ENCODE measurements around the gene GPLD1. TPM values are rescaled to one million over a fixed set of nuclear protein-coding genes. Genes with fewer than 3 reads are reported as not detected.
"Not testable (repeated sequence)": the region's sequence is repeated elsewhere in the genome, so short reads cannot be mapped to it uniquely, and the experiment has no call there.

GPLD1 gene
- total RNA-seq, 1 donor from 2014 or later = 2.3 TPM

GRCh38 chr6:24410622-24411021 is 78.8 kb downstream of the GPLD1 start:
- DNase-seq (ENCODE audit: low spot score) = no peak

- DNase-seq (ENCODE audit: low spot score) = no peak
Measured at GRCh38 chr6:24408719-24409410, 80.5 kb downstream of the GPLD1 start.

- no peak for DNase-seq (ENCODE audit: low spot score)
Measured at GRCh38 chr6:24405262-24405661, 84.1 kb downstream of the GPLD1 start.

- DNase-seq (ENCODE audit: low spot score) = no peak
Measured at GRCh38 chr6:24403501-24403824, 85.9 kb downstream of the GPLD1 start.

GRCh38 chr6:24402697-24403500 is 86.5 kb downstream of the GPLD1 start, which contains the start of gene MRS2:
MRS2 (plus strand) TSS chr6:24402936; CDS start chr6:24403047, 111 bp downstream.
- DNase-seq (ENCODE audit: low spot score) = peak; percentile 92

GRCh38 chr6:24401458-24401857 is 87.9 kb downstream of the GPLD1 start:
- no peak for DNase-seq (ENCODE audit: low spot score)

GRCh38 chr6:24400045-24401039 is 89.0 kb downstream of the GPLD1 start:
- DNase-seq (ENCODE audit: low spot score) = not testable (repeated sequence)

GRCh38 chr6:24397631-24398030 is 91.7 kb downstream of the GPLD1 start:
- no peak for DNase-seq (ENCODE audit: low spot score)

- no peak for DNase-seq (ENCODE audit: low spot score)
Measured at GRCh38 chr6:24396824-24397223, 92.6 kb downstream of the GPLD1 start.

- no peak for DNase-seq (ENCODE audit: low spot score)
Measured at GRCh38 chr6:24394780-24395437, 94.5 kb downstream of the GPLD1 start.

GRCh38 chr6:24394061-24394779 is 95.2 kb downstream of the GPLD1 start:
- DNase-seq (ENCODE audit: low spot score) = no peak

GRCh38 chr6:24391756-24392405 is 97.5 kb downstream of the GPLD1 start:
- DNase-seq (ENCODE audit: low spot score) = no peak

- DNase-seq (ENCODE audit: low spot score) = no peak
Measured at GRCh38 chr6:24391208-24391607, 98.2 kb downstream of the GPLD1 start.

- DNase-seq (ENCODE audit: low spot score) = no peak
Measured at GRCh38 chr6:24387818-24388217, 101.6 kb downstream of the GPLD1 start.

- peak; percentile 20 for DNase-seq (ENCODE audit: low spot score)
Measured at GRCh38 chr6:24385536-24386269, 103.7 kb downstream of the GPLD1 start.

GRCh38 chr6:24384369-24385130 is 104.8 kb downstream of the GPLD1 start:
- DNase-seq (ENCODE audit: low spot score) = not testable (repeated sequence)

GRCh38 chr6:24382891-24383494 is 106.4 kb downstream of the GPLD1 start:
- DNase-seq (ENCODE audit: low spot score) = not testable (repeated sequence)

GRCh38 chr6:24382220-24382540 is 107.2 kb downstream of the GPLD1 start:
- no peak for DNase-seq (ENCODE audit: low spot score)

Data from mucosa of gallbladder (tissue), 1 donor.